HAP-1 (cell line): ENCODE data around the gene SCGB3A1.

Experiments used
- DNase-seq, 2 experiments: peaks; one replicate each; pipeline ENCODE4 v3.0.0-alpha.2; 2016 to 2020; ENCODE audit warnings: low spot score in 2 of 2
- H3K27me3 ChIP-seq: fragments of 250-450 bp; sonication (Bioruptor Pico); 2 replicates; pipeline ENCODE4 v1.5.1; 2020; ENCODE audit warnings: low read depth, mild to moderate bottlenecking, moderate library complexity
- H3K36me3 ChIP-seq: fragments of 250-450 bp; sonication (Bioruptor Pico); replicated peaks from 2 replicates; pipeline ENCODE4 v1.5.1; 2020; ENCODE audit warnings: mild to moderate bottlenecking
- H3K4me1 ChIP-seq: fragments of 250-450 bp; sonication (Bioruptor Pico); 2 replicates; pipeline ENCODE4 v1.5.1; 2020; ENCODE audit warnings: mild to moderate bottlenecking
- H3K4me3 ChIP-seq: fragments of 250-450 bp; sonication (Bioruptor Pico); 2 replicates; pipeline ENCODE4 v1.5.1; 2020; ENCODE audit warnings: mild to moderate bottlenecking, moderate library complexity
- H3K9me3 ChIP-seq: fragments of 250-450 bp; sonication (Bioruptor Pico); 2 replicates; pipeline ENCODE4 v1.5.1; 2020; ENCODE audit warnings: mild to moderate bottlenecking, moderate library complexity
- in situ Hi-C: fragments of 300-500 bp; cut with MboI; formaldehyde crosslinking; loops from 3 replicates; pipeline ENCODE4 v1.14.3; 2020; ENCODE audit warnings: low sequenced_read_pairs, inconsistent platforms, mixed read lengths

The SCGB3A1 gene

DNA sequence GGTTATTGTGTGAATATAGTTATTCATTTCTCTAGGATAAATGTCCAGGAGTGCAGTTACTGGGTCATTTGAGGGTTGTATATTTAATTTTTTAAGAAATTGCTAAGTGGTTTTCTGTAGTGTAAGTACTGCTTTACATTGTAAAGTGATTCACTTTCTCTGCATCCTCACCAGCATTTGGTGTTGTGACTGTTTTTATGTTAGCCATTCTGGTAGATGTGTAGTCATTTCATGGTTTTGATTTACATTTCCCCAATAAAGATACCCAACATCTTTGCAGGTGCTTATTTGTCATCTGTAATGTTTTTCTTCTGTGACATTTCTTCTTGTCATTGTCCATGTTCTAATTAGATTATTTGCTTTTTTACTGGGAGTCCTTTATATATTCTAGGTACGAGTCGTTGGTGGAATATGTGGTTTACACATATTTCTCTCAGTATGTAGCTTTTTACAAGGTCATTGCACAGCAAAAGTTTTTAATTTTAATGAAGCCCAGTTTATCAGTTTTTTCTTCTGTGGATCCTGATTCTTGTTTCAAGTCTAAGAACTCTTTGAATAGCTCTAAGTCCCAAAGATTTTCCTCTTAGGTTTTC lies 34.0 kb downstream of the SCGB3A1 start:
- Histone ChIP-seq H3K4me1 (no peaks in the 10 kb centered on the region), H3K36me3 (peaks cover 32% of the 10 kb centered on the region), H3K4me3 (no peak overlapping the region), H3K27me3 (no peaks in the 10 kb centered on the region), H3K9me3 (no peaks in the 10 kb centered on the region)
- in situ Hi-C loops: no loop called here
- DNase-seq: no peak

DNA sequence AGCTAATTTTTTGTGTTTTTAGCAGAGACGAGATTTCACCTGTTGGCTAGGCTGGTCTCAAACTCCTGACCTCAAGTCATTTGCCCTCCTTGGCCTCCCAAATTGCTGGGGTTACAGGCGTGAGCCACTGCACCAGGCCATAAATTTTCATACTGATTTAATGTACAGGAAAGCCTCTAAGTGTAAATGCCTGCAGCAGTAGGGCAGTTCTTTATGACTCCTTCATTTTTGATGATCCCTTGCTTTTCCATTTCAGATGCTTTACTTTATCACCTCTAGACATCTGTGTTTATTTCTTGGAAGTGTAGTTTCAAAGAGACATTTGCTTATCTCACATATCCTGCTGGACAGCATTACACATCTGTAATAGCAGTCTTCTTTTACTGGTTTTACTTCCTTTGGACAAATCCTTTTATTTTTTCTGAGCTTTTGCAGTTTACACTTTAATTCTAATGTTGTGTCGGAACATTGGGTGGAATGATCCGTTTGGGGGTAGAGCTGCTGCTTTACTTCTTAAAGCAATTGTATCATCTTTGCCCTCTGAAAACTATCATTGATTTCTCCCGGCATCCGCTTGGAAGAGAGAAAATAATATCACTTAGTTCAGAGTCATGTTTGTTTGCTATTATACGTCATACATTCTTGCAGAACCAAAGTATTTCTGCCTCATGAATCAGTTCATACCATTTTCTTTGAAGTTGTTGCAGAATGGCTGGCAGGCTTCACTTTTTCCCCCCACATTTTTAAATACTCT lies 36.0 kb downstream of the SCGB3A1 start:
- in situ Hi-C loops: no loop called here
- DNase-seq: no peak
- H3K36me3 ChIP-seq: peaks cover 35% of the 10 kb centered on the region
- H3K9me3 ChIP-seq: no peaks in the 10 kb centered on the region
- no peaks in the 10 kb centered on the region for H3K4me1 ChIP-seq
- H3K4me3 ChIP-seq: no peak overlapping the region
- H3K27me3 ChIP-seq: no peaks in the 10 kb centered on the region

GRCh38 chr5:180553530-180553929 lies 37.8 kb downstream of the SCGB3A1 start:
- Histone ChIP-seq H3K27me3 (no peaks in the 10 kb centered on the region), H3K36me3 (peaks cover 40% of the 10 kb centered on the region), H3K4me3 (no peak overlapping the region), H3K4me1 (no peaks in the 10 kb centered on the region), H3K9me3 (no peaks in the 10 kb centered on the region)
- in situ Hi-C loops: no loop called here
- DNase-seq: no peak

- no peaks in the 10 kb centered on the region for H3K27me3 ChIP-seq
- no peak for DNase-seq
- no peaks in the 10 kb centered on the region for H3K4me1 ChIP-seq
- in situ Hi-C loops: no loop called here
- H3K36me3 ChIP-seq: peaks cover 33% of the 10 kb centered on the region
- H3K9me3 ChIP-seq: no peaks in the 10 kb centered on the region
- no peak overlapping the region for H3K4me3 ChIP-seq
These were observed 42.7 kb downstream of the SCGB3A1 start for GRCh38 chr5:180548563-180548962.

DNA sequence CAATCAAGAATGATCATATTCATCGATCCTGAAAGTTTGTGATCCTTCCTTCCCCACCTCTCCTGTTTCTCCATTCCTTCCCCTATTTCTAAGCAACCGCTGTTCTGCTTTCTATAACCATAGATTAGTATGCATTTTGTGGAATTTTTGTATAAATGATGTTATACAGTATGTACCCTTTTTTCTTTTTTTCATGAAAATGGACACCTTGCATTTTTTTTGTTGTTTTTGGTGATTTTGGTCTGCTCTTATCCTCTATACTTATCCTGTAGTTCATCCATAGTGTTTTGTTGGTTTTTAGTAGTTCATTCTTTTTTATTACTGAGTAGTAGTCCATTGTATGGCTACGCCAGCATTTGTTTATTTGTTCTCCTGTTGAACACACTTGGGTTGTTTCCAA lies 46.1 kb downstream of the SCGB3A1 start:
- in situ Hi-C loops: no loop called here
- Histone ChIP-seq H3K4me1 (no peaks in the 10 kb centered on the region), H3K36me3 (peaks cover 32% of the 10 kb centered on the region), H3K27me3 (no peaks in the 10 kb centered on the region), H3K4me3 (no peak overlapping the region), H3K9me3 (no peaks in the 10 kb centered on the region)
- DNase-seq: no peak

DNA sequence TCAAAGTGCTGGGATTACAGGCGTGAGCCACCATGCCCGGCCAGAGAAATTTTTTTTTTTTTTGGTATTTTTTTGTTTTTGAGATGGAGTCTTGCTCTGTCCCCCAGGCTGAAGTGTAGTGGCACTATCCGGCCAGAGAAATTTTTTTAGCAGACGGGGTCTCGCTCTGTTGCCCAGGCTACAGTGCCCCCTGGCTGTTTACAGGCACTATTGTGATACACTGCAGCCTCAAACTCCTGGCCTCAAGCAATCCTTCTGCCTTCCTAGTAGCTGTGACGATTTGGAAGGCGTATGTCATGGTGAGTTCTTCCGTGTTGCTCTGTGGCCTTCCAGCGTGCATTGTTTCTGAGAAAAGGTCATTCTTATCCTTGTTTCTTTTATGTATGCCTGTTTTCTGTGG lies 49.6 kb downstream of the SCGB3A1 start:
- Histone ChIP-seq H3K36me3 (peaks cover 31% of the 10 kb centered on the region), H3K4me1 (no peaks in the 10 kb centered on the region), H3K27me3 (no peaks in the 10 kb centered on the region), H3K4me3 (no peak overlapping the region), H3K9me3 (no peaks in the 10 kb centered on the region)
- in situ Hi-C loops: no loop called here
- no peak for DNase-seq
